ENCODE measurements around the gene PAH.

PAH gene

GRCh38 chr12:102917026-102917787 lies at the start of gene PAH:
PAH (minus strand) TSS chr12:102917244; CDS start chr12:102917130, 114 bp downstream.
- in situ Hi-C loops (cut with HindIII; ENCODE audit: low sequenced_read_pairs) = no loop called here

GRCh38 chr12:102966200-102966863 lies 49.3 kb upstream of the PAH start:
- in situ Hi-C loops (cut with HindIII; ENCODE audit: low sequenced_read_pairs) = no loop called here

GRCh38 chr12:102965281-102966155 lies 48.5 kb upstream of the PAH start:
- in situ Hi-C loops (cut with HindIII; ENCODE audit: low sequenced_read_pairs) = no loop called here

- in situ Hi-C loops (cut with HindIII; ENCODE audit: low sequenced_read_pairs) = no loop called here
Observed at GRCh38 chr12:102964872-102965271, 47.8 kb upstream of the PAH start.

GRCh38 chr12:102963796-102964195 lies 46.8 kb upstream of the PAH start:
- in situ Hi-C loops (cut with HindIII; ENCODE audit: low sequenced_read_pairs) = no loop called here

- in situ Hi-C loops (cut with HindIII; ENCODE audit: low sequenced_read_pairs) = no loop called here
Observed at GRCh38 chr12:102962986-102963385, 45.9 kb upstream of the PAH start.

GRCh38 chr12:102962532-102962931 lies 45.5 kb upstream of the PAH start:
- in situ Hi-C loops (cut with HindIII; ENCODE audit: low sequenced_read_pairs) = no loop called here

- in situ Hi-C loops (cut with HindIII; ENCODE audit: low sequenced_read_pairs) = no loop called here
Observed at GRCh38 chr12:102961466-102961855, 44.4 kb upstream of the PAH start.

- in situ Hi-C loops (cut with HindIII; ENCODE audit: low sequenced_read_pairs) = no loop called here
Observed at GRCh38 chr12:102960766-102961465, 43.9 kb upstream of the PAH start.

- in situ Hi-C loops (cut with HindIII; ENCODE audit: low sequenced_read_pairs) = no loop called here
Observed at GRCh38 chr12:102959391-102959790, 42.3 kb upstream of the PAH start.

- in situ Hi-C loops (cut with HindIII; ENCODE audit: low sequenced_read_pairs) = no loop called here
Observed at GRCh38 chr12:102958830-102959176, 41.8 kb upstream of the PAH start.

- in situ Hi-C loops (cut with HindIII; ENCODE audit: low sequenced_read_pairs) = no loop called here
Observed at GRCh38 chr12:102958073-102958829, 41.2 kb upstream of the PAH start.

- in situ Hi-C loops (cut with HindIII; ENCODE audit: low sequenced_read_pairs) = no loop called here
Observed at GRCh38 chr12:102957339-102958050, 40.5 kb upstream of the PAH start, which contains the start of gene ASCL1. ASCL1 (plus strand) TSS chr12:102957674; CDS start chr12:102958245, 571 bp downstream.

- in situ Hi-C loops (cut with HindIII; ENCODE audit: low sequenced_read_pairs) = no loop called here
Observed at GRCh38 chr12:102956738-102957327, 39.8 kb upstream of the PAH start.

- in situ Hi-C loops (cut with HindIII; ENCODE audit: low sequenced_read_pairs) = no loop called here
Observed at GRCh38 chr12:102955926-102956737, 39.1 kb upstream of the PAH start.

- in situ Hi-C loops (cut with HindIII; ENCODE audit: low sequenced_read_pairs) = no loop called here
Observed at GRCh38 chr12:102954134-102954533, 37.1 kb upstream of the PAH start.

GRCh38 chr12:102953221-102953620 lies 36.2 kb upstream of the PAH start:
- in situ Hi-C loops (cut with HindIII; ENCODE audit: low sequenced_read_pairs) = no loop called here

GRCh38 chr12:102951841-102952240 lies 34.8 kb upstream of the PAH start:
- in situ Hi-C loops (cut with HindIII; ENCODE audit: low sequenced_read_pairs) = no loop called here

Data from endothelial cell of hepatic sinusoid (primary cell).